SK-N-SH treated with all-trans-retinoic acid at 6 μM for 48 hours (cell line): Measurements from ENCODE around the gene ARHGEF4.

Source experiments
- CSRNP3 ChIP-seq: fragments of 250-450 bp; sonication (Bioruptor Pico); IDR thresholded peaks from 2 replicates; pipeline ENCODE4 v1.5.1; 2021; ENCODE audit warnings: mild to moderate bottlenecking, moderate library complexity
- ESRRG ChIP-seq: fragments of 250-450 bp; sonication (Bioruptor Pico); IDR thresholded peaks from 2 replicates; pipeline ENCODE4 v1.6.1; 2021; ENCODE audit warnings: mild to moderate bottlenecking
- PATZ1 ChIP-seq: fragments of 250-450 bp; sonication (Bioruptor Pico); IDR thresholded peaks from 2 replicates; pipeline ENCODE4 v1.8.0; 2020; ENCODE audit warnings: mild to moderate bottlenecking, moderate library complexity, borderline replicate concordance
- PPARA ChIP-seq: fragments of 250-450 bp; sonication (Bioruptor Pico); IDR thresholded peaks from 2 replicates; pipeline ENCODE4 v1.5.0; 2020; ENCODE audit warnings: mild to moderate bottlenecking, borderline replicate concordance
- SNAI2 ChIP-seq: fragments of 250-450 bp; sonication (Bioruptor Pico); IDR thresholded peaks from 2 replicates; pipeline ENCODE4 v1.5.0; 2020; ENCODE audit warnings: mild to moderate bottlenecking, moderate library complexity
- TSHZ2 ChIP-seq: fragments of 250-450 bp; sonication (Bioruptor Pico); IDR thresholded peaks from 2 replicates; pipeline ENCODE4 v1.5.0; 2020; ENCODE audit warnings: mild to moderate bottlenecking, moderate library complexity
- ZFP3 ChIP-seq: fragments of 250-450 bp; sonication (Bioruptor Pico); IDR thresholded peaks from 2 replicates; pipeline ENCODE4 v1.5.0; 2020; ENCODE audit warnings: mild to moderate bottlenecking, moderate library complexity

GRCh38 chr2:130864830-130865800 is 28.4 kb downstream of the ARHGEF4 start:
- TF ChIP-seq TSHZ2 (CRISPR knock-in tag) (no peak), PATZ1 (no peak), ZFP3 (no peak), SNAI2 (no peak), PPARA (CRISPR knock-in tag) (no peak), ESRRG (CRISPR knock-in tag) (no peak), CSRNP3 (CRISPR knock-in tag) (no peak)
